OCI-LY1 (cell line): ENCODE data around the gene GTSE1.

Experiments used
- EZH2 ChIP-seq: fragments of 200-600 bp; sonication (generic), shearing (Covaris generic); IDR thresholded peaks from 2 replicates; pipeline ENCODE4 v1.8.0; 2017; ENCODE audit warnings: borderline replicate concordance, mixed run types, mild to moderate bottlenecking, antibody characterized with exemption, low read length, moderate library complexity, mixed read lengths
- TF ChIP-seq, protein P1 (sequence below): fragments of 200-600 bp; sonication (generic), shearing (Covaris generic); IDR thresholded peaks from 2 replicates; pipeline ENCODE4 v1.5.1; 2017; ENCODE audit warnings: mild to moderate bottlenecking, antibody characterized with exemption, low read length, moderate library complexity, mixed read lengths

DNA sequence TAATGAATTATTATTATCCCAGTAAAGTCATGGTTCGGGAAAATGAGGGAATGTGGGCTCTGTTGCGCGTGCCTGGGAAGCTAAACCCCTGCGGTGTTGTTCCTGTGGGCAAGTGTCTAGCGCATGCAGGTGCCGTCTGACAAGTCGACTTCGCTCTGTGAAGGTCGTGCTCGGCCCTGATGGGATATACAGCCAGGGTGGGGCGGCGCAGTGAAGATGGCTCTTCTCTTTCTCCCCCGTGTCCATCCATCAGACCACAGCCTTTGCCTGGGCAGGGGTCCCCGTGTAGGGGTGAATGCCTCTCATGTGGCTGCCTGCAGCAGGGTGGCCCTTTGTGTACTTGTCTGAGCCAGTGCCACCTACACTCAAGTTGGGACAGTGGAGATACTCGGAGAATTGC, 26.0 kb downstream of the GTSE1 start:
- no peak for TF ChIP-seq EZH2
- TF ChIP-seq, protein P1, sequence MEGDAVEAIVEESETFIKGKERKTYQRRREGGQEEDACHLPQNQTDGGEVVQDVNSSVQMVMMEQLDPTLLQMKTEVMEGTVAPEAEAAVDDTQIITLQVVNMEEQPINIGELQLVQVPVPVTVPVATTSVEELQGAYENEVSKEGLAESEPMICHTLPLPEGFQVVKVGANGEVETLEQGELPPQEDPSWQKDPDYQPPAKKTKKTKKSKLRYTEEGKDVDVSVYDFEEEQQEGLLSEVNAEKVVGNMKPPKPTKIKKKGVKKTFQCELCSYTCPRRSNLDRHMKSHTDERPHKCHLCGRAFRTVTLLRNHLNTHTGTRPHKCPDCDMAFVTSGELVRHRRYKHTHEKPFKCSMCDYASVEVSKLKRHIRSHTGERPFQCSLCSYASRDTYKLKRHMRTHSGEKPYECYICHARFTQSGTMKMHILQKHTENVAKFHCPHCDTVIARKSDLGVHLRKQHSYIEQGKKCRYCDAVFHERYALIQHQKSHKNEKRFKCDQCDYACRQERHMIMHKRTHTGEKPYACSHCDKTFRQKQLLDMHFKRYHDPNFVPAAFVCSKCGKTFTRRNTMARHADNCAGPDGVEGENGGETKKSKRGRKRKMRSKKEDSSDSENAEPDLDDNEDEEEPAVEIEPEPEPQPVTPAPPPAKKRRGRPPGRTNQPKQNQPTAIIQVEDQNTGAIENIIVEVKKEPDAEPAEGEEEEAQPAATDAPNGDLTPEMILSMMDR, result no peak
